AG04449 (cell line): ENCODE measurements around the gene STAP2.
"Not testable (repeated sequence)": the region's sequence is repeated elsewhere in the genome, so short reads cannot be mapped to it uniquely, and the experiment has no call there.

Source experiments
- CTCF ChIA-PET: fragments of 350-600 bp; formaldehyde crosslinking; extraction: SDS; loops from one replicate; lab custom pipeline; 2021; ENCODE audit warnings: antibody characterized with exemption; lab: Yijun Ruan, JAX
- POLR2A ChIA-PET: fragments of 400-600, 350-600 bp; formaldehyde crosslinking; extraction: SDS; loops from one replicate; lab custom pipeline; 2020; ENCODE audit warnings: antibody characterized with exemption, inconsistent platforms; lab: Yijun Ruan, JAX
- DNase-seq: peaks from one replicate; pipeline ENCODE4 v3.0.0-alpha.2; 2010; ENCODE audit warnings: low read depth, low spot score
- H3K4me3 ChIP-seq: 2 replicates; pipeline ENCODE4 v1.5.1; 2011; ENCODE audit warnings: low read depth, mild to moderate bottlenecking, control low read depth, low read length
- TF ChIP-seq, protein P1 (sequence below): IDR thresholded peaks from one replicate; pipeline ENCODE4 v1.5.1; 2011; ENCODE audit warnings: mild to moderate bottlenecking, moderate library complexity, low read length, control low read depth, inconsistent platforms; ENCODE audit not compliant: insufficient read depth; ENCODE audit errors: missing control alignments

STAP2 gene

DNA sequence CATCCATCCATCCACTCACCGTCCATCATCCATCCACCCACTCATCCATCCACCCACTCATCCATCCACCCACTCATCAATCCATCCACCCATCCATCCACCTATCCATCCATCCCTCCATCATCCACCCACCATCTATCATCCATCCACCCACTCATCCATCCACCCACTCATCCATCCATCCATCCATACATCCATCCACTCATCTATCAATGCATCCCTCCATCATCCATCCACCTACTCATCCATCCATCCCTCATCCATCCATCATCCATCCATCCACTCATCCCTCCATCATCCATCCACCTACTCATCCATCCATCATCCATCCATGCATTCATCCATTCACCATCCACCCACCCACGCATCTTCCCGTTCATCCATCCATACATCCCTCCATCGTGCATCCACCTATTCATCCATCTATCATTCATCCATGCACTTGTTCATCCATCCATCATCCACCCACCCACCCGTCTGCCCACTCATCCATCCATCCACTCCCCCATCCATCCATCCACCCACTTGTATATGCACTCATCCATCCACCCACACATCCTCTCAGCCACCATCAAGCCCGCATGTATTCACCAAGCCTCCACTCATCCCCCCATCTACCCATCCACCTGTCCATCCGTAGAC, 3.6 kb downstream of the STAP2 start:
- TF ChIP-seq, protein P1, sequence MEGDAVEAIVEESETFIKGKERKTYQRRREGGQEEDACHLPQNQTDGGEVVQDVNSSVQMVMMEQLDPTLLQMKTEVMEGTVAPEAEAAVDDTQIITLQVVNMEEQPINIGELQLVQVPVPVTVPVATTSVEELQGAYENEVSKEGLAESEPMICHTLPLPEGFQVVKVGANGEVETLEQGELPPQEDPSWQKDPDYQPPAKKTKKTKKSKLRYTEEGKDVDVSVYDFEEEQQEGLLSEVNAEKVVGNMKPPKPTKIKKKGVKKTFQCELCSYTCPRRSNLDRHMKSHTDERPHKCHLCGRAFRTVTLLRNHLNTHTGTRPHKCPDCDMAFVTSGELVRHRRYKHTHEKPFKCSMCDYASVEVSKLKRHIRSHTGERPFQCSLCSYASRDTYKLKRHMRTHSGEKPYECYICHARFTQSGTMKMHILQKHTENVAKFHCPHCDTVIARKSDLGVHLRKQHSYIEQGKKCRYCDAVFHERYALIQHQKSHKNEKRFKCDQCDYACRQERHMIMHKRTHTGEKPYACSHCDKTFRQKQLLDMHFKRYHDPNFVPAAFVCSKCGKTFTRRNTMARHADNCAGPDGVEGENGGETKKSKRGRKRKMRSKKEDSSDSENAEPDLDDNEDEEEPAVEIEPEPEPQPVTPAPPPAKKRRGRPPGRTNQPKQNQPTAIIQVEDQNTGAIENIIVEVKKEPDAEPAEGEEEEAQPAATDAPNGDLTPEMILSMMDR, result no peak
- ChIA-PET CTCF (no interaction called here), POLR2A (no interaction called here)
- no peak overlapping the region for H3K4me3 ChIP-seq
- DNase-seq, result no peak

DNA sequence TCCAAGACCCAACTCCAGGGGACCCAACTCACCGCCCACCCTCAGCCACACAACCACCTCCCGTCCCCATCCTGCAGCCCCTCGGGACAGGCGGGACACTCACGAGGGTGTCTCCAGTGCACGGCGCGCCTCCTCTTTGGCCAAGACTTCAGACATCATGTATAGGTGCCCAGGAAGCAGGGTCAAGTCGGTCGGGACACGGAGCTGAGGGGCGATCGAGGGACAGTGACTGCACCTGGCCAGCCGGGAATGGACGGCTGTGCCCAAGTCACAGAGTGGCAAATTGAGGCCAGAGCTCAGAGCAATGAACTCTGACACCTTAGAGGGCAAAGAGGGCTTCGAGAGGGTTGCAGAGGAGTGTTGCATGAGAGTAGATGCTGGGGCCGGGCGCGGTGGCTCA, 8.8 kb downstream of the STAP2 start:
- DNase-seq, result no peak
- TF ChIP-seq, protein P1, result no peak
- CTCF ChIA-PET, result no interaction called here
- POLR2A ChIA-PET, result no interaction called here
- H3K4me3 ChIP-seq, result no peak overlapping the region

DNA sequence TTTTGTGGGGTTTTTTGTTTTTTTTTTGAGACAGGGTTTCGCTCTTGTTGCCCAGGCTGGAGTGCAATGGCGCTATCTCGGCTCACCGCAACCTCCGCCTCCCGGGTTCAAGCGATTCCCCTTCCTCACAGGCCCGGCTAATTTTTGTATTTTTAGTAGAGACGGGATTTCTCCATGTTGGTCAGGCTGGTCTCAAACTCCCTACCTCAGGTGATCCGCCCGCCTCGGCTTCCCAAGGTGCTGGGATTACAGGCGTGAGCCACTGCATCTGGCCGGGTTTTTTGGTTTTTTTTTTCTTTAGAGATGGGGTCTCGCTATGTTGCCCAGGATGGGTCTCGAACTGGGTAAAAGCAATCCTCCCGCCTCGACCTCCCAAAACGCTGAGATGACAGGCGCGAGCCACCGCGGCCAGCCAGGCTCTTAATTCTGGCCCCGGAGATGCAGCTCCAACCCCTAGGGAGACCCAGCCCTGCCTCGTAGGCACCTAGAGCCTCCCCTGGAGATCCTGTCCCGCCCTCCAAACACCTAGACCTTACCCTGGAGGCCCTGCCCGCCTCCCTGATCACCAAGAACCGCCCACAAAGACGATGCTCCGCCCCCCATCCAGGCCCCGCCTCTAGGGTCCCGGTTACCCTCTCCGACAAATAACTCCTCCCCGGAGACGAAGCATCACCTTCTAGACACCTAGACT, 9.5 kb downstream of the STAP2 start:
- POLR2A ChIA-PET, CTCF ChIA-PET, DNase-seq: not testable (repeated sequence)
- peak overlapping the region; percentile 72 for H3K4me3 ChIP-seq

DNA sequence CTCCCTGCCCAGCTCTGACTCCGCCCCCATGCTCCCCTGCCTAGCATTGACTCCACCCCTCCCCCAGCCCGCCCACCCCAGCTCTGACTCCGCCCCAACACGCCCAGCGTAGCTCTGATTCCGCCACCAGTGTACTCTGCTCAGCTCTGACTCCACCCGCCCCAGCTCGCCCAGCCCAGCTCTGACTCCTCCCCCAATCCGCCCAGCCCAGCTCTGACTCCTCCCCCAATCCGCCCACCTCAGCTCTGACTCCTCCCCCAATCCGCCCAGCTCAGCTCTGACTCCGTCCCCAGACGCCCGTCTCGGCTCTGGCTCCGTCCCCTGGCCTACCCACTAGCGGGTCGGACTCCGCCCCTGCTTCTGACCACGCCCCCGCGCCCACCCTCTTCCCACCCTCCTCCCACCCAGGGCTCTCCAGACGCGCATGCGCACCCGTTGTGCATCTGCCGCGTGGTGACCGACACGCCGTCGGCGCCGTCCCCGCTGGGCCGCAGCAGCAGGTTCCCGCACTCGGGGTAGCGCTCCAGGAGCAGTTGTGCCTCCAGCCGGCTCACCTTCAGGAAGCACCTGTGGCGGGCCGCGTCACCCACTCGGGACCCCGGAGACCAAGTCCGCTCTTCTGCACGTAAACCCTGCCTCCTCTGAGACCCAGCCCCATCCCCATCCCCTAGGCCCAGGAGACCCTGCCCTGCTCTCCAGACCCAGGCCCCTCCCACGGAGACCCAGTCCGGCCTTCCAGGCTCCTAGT, 10.2 kb downstream of the STAP2 start:
- TF ChIP-seq, protein P1, result no peak
- peak; percentile 65 for DNase-seq
- CTCF ChIA-PET, result interaction anchor here (0.9 to 1.0 kb wide), 2 partner anchors 15 to 24 kb away, joined by 3 to 6 read pairs; partner anchors contain the start of gene MPND
- POLR2A ChIA-PET, result interaction anchor here (1.1 kb wide), 1 partner anchor 14 kb away, joined by 6 read pairs; the partner anchor contains the start of gene MPND
- peak overlapping the region; percentile 72 for H3K4me3 ChIP-seq

DNA sequence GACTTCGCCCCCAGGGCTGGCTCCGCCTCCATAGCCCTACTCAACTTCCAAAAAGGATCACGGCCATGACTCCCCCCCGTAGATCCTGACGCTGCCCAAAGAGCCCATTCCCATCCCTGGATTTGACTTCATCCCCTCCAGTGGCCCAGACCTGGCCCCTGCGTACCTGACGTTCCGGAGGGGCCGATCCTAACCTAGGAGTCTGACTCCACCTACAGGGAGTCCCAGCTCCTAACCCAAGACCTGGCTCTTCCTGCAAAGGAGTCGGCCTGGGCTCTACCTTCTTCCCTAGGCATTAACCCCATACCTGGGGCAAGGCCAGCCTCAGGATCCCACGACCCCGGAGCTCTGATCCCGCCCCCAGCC, 10.8 kb downstream of the STAP2 start:
- TF ChIP-seq, protein P1, result no peak
- POLR2A ChIA-PET, result interaction anchor here (1.1 kb wide), 1 partner anchor 15 kb away, joined by 6 read pairs; the partner anchor contains the start of gene MPND
- CTCF ChIA-PET, result interaction anchor here (0.9 to 1.0 kb wide), 2 partner anchors 15 to 25 kb away, joined by 3 to 6 read pairs; partner anchors contain the start of gene MPND
- peak overlapping the region; percentile 56 for H3K4me3 ChIP-seq
- no peak for DNase-seq

DNA sequence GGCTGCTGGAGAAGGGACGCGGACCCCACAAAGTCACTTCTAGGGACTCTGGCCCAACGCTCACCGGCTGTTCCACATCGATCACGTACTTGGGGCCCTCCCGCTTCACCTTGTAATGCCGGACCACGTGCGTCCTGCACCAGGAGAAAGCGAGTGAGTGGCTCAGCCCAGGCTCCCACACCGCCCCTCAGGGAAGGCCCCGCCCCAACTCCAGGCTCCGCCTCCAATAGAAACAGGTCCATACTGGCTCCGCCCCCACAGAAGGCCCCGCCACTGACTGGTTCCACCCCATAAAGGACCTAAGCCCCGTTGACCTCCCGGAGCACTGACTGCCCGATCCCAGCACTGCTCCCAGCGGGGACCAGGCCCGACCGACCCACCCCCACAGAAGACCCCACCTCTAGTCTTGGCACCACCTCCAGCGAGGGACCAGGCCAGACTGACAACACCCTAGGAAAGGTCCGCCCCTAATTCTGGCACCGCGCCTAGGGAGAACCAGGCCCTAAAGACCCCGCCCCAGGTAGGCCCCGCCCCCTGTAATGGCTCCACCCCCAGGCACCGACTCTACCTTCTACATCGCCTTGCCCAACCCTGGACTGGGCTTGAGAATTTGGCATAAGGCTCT, 11.3 kb downstream of the STAP2 start:
- CTCF ChIA-PET, result interaction anchor here (0.9 to 1.0 kb wide), 2 partner anchors 16 to 25 kb away, joined by 3 to 6 read pairs; partner anchors contain the start of gene MPND
- POLR2A ChIA-PET, result interaction anchor here (1.1 kb wide), 1 partner anchor 15 kb away, joined by 6 read pairs; the partner anchor contains the start of gene MPND

More for the DNA sequence above, 11.3 kb downstream of the STAP2 start:
- TF ChIP-seq, protein P1, result no peak
- DNase-seq, result no peak
- peak overlapping the region; percentile 56 for H3K4me3 ChIP-seq
